ENCODE data around the gene TOMM40.
"Not testable (repeated sequence)": the region's sequence is repeated elsewhere in the genome, so short reads cannot be mapped to it uniquely, and the experiment has no call there.

TOMM40 gene

GRCh38 chr19:44857837-44858236 is 33.2 kb upstream of the TOMM40 start:
- no peak overlapping the region for H3K4me3 ChIP-seq (ENCODE audit: low read depth, low read length)
- no peak for TF ChIP-seq CTCF (IDR thresholded peaks at IDR 0.05; ENCODE audit: borderline replicate concordance, insufficient read depth, low read depth, low read length)

- H3K4me3 ChIP-seq (ENCODE audit: low read depth, low read length), result not testable (repeated sequence)
Measured at GRCh38 chr19:44861576-44861975, 29.5 kb upstream of the TOMM40 start.

- TF ChIP-seq CTCF (IDR thresholded peaks at IDR 0.05; ENCODE audit: borderline replicate concordance, insufficient read depth, low read depth, low read length), result no peak
- no peak overlapping the region for H3K4me3 ChIP-seq (ENCODE audit: low read depth, low read length)
Measured at GRCh38 chr19:44863990-44864389, 27.1 kb upstream of the TOMM40 start.

GRCh38 chr19:44865196-44865767 is 25.8 kb upstream of the TOMM40 start:
- no peak for TF ChIP-seq CTCF (IDR thresholded peaks at IDR 0.05; ENCODE audit: borderline replicate concordance, insufficient read depth, low read depth, low read length)
- H3K4me3 ChIP-seq (ENCODE audit: low read depth, low read length), result no peak overlapping the region

GRCh38 chr19:44866664-44867063 is 24.4 kb upstream of the TOMM40 start:
- no peak overlapping the region for H3K4me3 ChIP-seq (ENCODE audit: low read depth, low read length)
- TF ChIP-seq CTCF (IDR thresholded peaks at IDR 0.05; ENCODE audit: borderline replicate concordance, insufficient read depth, low read depth, low read length), result no peak

- TF ChIP-seq CTCF (IDR thresholded peaks at IDR 0.05; ENCODE audit: borderline replicate concordance, insufficient read depth, low read depth, low read length), result no peak
- H3K4me3 ChIP-seq (ENCODE audit: low read depth, low read length), result no peak overlapping the region
Measured at GRCh38 chr19:44867578-44867977, 23.5 kb upstream of the TOMM40 start.

- no peak for TF ChIP-seq CTCF (IDR thresholded peaks at IDR 0.05; ENCODE audit: borderline replicate concordance, insufficient read depth, low read depth, low read length)
- no peak overlapping the region for H3K4me3 ChIP-seq (ENCODE audit: low read depth, low read length)
Measured at GRCh38 chr19:44869733-44870470, 21.2 kb upstream of the TOMM40 start.

Measured in GM12875 (cell line).